Measurements from ENCODE around the gene OMP. TPM values are rescaled to one million over a fixed set of nuclear protein-coding genes. Genes with fewer than 3 reads are reported as not detected.

The OMP gene
- total RNA-seq, 2 donors from 2014 or later, result 8.0 TPM; not detected in 1

DNA sequence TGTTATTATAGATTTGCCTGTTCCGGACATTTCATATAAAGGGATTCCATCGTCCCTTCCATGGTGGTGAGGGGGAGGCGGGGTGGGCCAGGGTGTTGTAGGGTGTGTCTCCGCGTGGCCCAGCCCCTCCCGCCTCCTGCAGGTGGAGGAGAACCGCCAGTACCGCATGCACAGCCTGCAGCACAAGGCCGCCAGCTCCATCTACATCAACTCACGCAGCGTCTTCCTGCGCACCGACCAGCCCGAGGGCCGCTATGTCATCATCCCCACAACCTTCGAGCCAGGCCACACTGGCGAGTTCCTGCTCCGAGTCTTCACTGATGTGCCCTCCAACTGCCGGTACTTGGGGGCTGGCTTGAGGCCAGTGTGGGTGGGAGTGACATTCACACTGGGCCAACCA, 17.9 kb downstream of the OMP start:
- WGBS, result 92% methylated on average over 19 of the region's 19 CpGs
- H3K36me3 ChIP-seq, result peaks cover 0 to 6% of the 10 kb centered on the region in 2 donors
- no peaks in the 10 kb centered on the region for H3K4me1 ChIP-seq (replicated peaks)
- DNase-seq (ENCODE audit: low spot score), result no peak
- no peaks in the 10 kb centered on the region for H3K27me3 ChIP-seq (replicated peaks; ENCODE audit: insufficient read depth)
- intact Hi-C loops (cut with DNase I), result no loop called here
- TF ChIP-seq POLR2A (IDR thresholded peaks at IDR 0.05) (no peak), POLR2AphosphoS5 (IDR thresholded peaks at IDR 0.05) (no peak)
- TF ChIP-seq, protein P1, sequence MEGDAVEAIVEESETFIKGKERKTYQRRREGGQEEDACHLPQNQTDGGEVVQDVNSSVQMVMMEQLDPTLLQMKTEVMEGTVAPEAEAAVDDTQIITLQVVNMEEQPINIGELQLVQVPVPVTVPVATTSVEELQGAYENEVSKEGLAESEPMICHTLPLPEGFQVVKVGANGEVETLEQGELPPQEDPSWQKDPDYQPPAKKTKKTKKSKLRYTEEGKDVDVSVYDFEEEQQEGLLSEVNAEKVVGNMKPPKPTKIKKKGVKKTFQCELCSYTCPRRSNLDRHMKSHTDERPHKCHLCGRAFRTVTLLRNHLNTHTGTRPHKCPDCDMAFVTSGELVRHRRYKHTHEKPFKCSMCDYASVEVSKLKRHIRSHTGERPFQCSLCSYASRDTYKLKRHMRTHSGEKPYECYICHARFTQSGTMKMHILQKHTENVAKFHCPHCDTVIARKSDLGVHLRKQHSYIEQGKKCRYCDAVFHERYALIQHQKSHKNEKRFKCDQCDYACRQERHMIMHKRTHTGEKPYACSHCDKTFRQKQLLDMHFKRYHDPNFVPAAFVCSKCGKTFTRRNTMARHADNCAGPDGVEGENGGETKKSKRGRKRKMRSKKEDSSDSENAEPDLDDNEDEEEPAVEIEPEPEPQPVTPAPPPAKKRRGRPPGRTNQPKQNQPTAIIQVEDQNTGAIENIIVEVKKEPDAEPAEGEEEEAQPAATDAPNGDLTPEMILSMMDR (IDR thresholded peaks at IDR 0.05), result no peak
- no peak overlapping the region for H3K4me3 ChIP-seq
- H3K9me3 ChIP-seq, result no peaks in the 10 kb centered on the region
- no peak overlapping the region for H3K27ac ChIP-seq

GRCh38 chr11:77121096-77121640, 18.5 kb downstream of the OMP start:
- DNase-seq (ENCODE audit: low spot score), result no peak
- no peak overlapping the region for H3K27ac ChIP-seq
- intact Hi-C loops (cut with DNase I), result no loop called here
- no peak overlapping the region for H3K4me3 ChIP-seq
- no peak for TF ChIP-seq POLR2AphosphoS5 (IDR thresholded peaks at IDR 0.05)
- TF ChIP-seq POLR2A (IDR thresholded peaks at IDR 0.05), result no peak
- TF ChIP-seq, protein P1 (IDR thresholded peaks at IDR 0.05), result no peak
- 84% methylated on average over 10 of the region's 10 CpGs for WGBS
- no peaks in the 10 kb centered on the region for H3K4me1 ChIP-seq (replicated peaks)
- peaks cover 0 to 6% of the 10 kb centered on the region in 2 donors for H3K36me3 ChIP-seq
- H3K9me3 ChIP-seq, result no peaks in the 10 kb centered on the region
- no peaks in the 10 kb centered on the region for H3K27me3 ChIP-seq (replicated peaks; ENCODE audit: insufficient read depth)

- H3K4me3 ChIP-seq, result no peak overlapping the region
- intact Hi-C loops (cut with DNase I), result no loop called here
- H3K4me1 ChIP-seq (replicated peaks), result no peaks in the 10 kb centered on the region
- TF ChIP-seq POLR2AphosphoS5 (IDR thresholded peaks at IDR 0.05) (no peak), POLR2A (IDR thresholded peaks at IDR 0.05) (no peak)
- TF ChIP-seq, protein P1 (IDR thresholded peaks at IDR 0.05), result no peak
- no peak overlapping the region for H3K27ac ChIP-seq
- no peak for DNase-seq (ENCODE audit: low spot score)
- peaks cover 0 to 6% of the 10 kb centered on the region in 2 donors for H3K36me3 ChIP-seq
- no peaks in the 10 kb centered on the region for H3K27me3 ChIP-seq (replicated peaks; ENCODE audit: insufficient read depth)
- H3K9me3 ChIP-seq, result no peaks in the 10 kb centered on the region
- 89% methylated on average over 8 of the region's 8 CpGs for WGBS
Measured at GRCh38 chr11:77121876-77122575, 19.4 kb downstream of the OMP start.

DNA sequence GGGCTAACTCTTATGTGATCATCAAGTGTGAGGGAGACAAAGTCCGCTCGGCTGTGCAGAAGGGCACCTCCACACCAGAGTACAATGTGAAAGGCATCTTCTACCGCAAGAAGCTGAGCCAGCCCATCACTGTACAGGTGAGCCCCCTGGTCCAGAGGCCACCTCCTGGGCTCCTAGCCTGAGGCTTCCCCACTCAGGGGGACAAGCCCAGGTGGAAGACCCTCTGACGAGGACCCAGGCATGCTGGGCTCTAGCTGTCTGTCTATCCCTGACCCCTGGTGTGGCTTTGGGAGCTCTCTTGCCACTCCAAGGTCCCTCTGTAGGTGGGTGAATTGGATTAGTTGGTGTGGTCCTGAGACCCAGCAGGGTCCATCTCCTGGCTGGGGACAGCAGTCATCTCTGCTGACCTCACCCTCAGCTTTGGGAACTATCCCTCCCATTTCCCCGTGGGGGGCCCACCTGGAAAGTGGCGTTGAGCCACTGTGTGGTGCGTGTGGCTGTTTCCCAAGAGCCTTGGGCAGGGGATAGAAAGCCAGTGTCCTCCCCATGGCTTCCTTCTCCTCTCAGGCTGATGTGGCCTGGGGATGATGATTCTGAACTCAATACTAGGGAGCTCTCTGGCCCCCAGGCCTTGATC, 20.1 kb downstream of the OMP start:
- no peak overlapping the region for H3K4me3 ChIP-seq
- TF ChIP-seq POLR2A (IDR thresholded peaks at IDR 0.05) (no peak), POLR2AphosphoS5 (IDR thresholded peaks at IDR 0.05) (no peak)
- TF ChIP-seq, protein P1 (IDR thresholded peaks at IDR 0.05), result no peak
- 89% methylated on average over 6 of the region's 7 CpGs for WGBS
- H3K4me1 ChIP-seq (replicated peaks), result no peaks in the 10 kb centered on the region
- no peaks in the 10 kb centered on the region for H3K27me3 ChIP-seq (replicated peaks; ENCODE audit: insufficient read depth)
- H3K36me3 ChIP-seq, result peaks cover 0 to 6% of the 10 kb centered on the region in 2 donors
- no peak for DNase-seq (ENCODE audit: low spot score)
- intact Hi-C loops (cut with DNase I), result no loop called here
- no peaks in the 10 kb centered on the region for H3K9me3 ChIP-seq
- no peak overlapping the region for H3K27ac ChIP-seq
